Common myeloid progenitor, CD34-positive (primary cell): ENCODE data around the gene PLCL1.

Source experiments
- CTCF ChIA-PET: fragments of 350-600 bp; sonication (Branson Sonifier 250); formaldehyde crosslinking; loops from one replicate; lab custom pipeline; 2021; ENCODE audit warnings: antibody characterized with exemption; lab: Charles Lee
- POLR2A ChIA-PET: fragments of 350-600 bp; sonication (Branson Sonifier 250); formaldehyde crosslinking; loops from one replicate; lab custom pipeline; 2021; ENCODE audit warnings: antibody characterized with exemption; lab: Charles Lee
- DNase-seq, 3 donors: peaks; one replicate each; pipeline versions ENCODE4 v3.0.0 to v3.0.0-alpha.2; 2013
- H3K27ac ChIP-seq, 2 experiments: 1 replicate in 1 of 2; 2 replicates in 1 of 2; pipeline ENCODE4 v1.7.0; 2013; ENCODE audit warnings: inconsistent platforms in 2 of 2, low read length in 2 of 2, mild to moderate bottlenecking in 2 of 2, low read depth in 1 of 2, moderate library complexity in 1 of 2; ENCODE audit not compliant: severe bottlenecking in 2 of 2, insufficient read depth in 1 of 2, poor library complexity in 1 of 2
- H3K27me3 ChIP-seq, 5 experiments: replicated peaks in 2 of 5; 1 replicate in 3 of 5; 2 replicates in 2 of 5; pipeline versions ENCODE4 v1.6.1 to v1.7.0; 2013; ENCODE audit warnings: low read length in 4 of 5, mild to moderate bottlenecking in 2 of 5, moderate library complexity in 2 of 5, inconsistent platforms in 1 of 5; ENCODE audit not compliant: insufficient read depth in 5 of 5, control insufficient read depth in 4 of 5
- H3K36me3 ChIP-seq, 4 experiments: 1 replicate in 2 of 4; 2 replicates in 2 of 4; pipeline versions ENCODE4 v1.6.1 to v1.7.0; 2013; ENCODE audit warnings: low read length in 3 of 4, control low read depth in 1 of 4, mild to moderate bottlenecking in 1 of 4; ENCODE audit not compliant: control insufficient read depth in 4 of 4, insufficient read depth in 4 of 4
- H3K4me1 ChIP-seq, 4 experiments: 1 replicate in 3 of 4; 2 replicates in 1 of 4; pipeline versions ENCODE4 v1.6.1 to v1.7.1; 2013; ENCODE audit warnings: low read length in 3 of 4, mild to moderate bottlenecking in 3 of 4, control low read depth in 1 of 4, inconsistent platforms in 1 of 4, moderate library complexity in 1 of 4; ENCODE audit not compliant: control insufficient read depth in 4 of 4, insufficient read depth in 4 of 4; ENCODE audit errors: control extremely low read depth in 1 of 4
- H3K4me3 ChIP-seq, 7 experiments: 1 replicate in 4 of 7; 2 replicates in 3 of 7; pipeline versions ENCODE4 v1.5.1 to v1.7.0; 2013; ENCODE audit warnings: mild to moderate bottlenecking in 7 of 7, low read length in 6 of 7, moderate library complexity in 6 of 7, inconsistent platforms in 2 of 7, low read depth in 2 of 7, control low read depth in 1 of 7; ENCODE audit not compliant: insufficient read depth in 4 of 7, control insufficient read depth in 1 of 7; ENCODE audit errors: extremely low read depth in 1 of 7
- H3K9me3 ChIP-seq, 5 experiments: 1 replicate in 4 of 5; 2 replicates in 1 of 5; pipeline versions ENCODE4 v1.6.1 to v1.7.1; 2013; ENCODE audit warnings: low read length in 4 of 5, mild to moderate bottlenecking in 2 of 5, inconsistent platforms in 1 of 5, low read depth in 1 of 5, moderate library complexity in 1 of 5; ENCODE audit not compliant: control insufficient read depth in 4 of 5, insufficient read depth in 2 of 5; ENCODE audit errors: control extremely low read depth in 1 of 5
- WGBS: methylation state at CpG from one replicate; pipeline ENCODE4 v1.1.5; 2013; ENCODE audit not compliant: insufficient coverage; 5-methylcytosine and 5-hydroxymethylcytosine counted together

The PLCL1 gene

GRCh38 chr2:198072655-198073054 lies 268.3 kb downstream of the PLCL1 start:
- Histone ChIP-seq H3K27ac (no peak overlapping the region), H3K4me1 (no peaks in the 10 kb centered on the region), H3K36me3 (no peaks in the 10 kb centered on the region), H3K4me3 (no peak overlapping the region), H3K9me3 (no peaks in the 10 kb centered on the region), H3K27me3 (no peaks in the 10 kb centered on the region)
- ChIA-PET POLR2A (no interaction called here), CTCF (no interaction called here)
- no peak for DNase-seq

GRCh38 chr2:198073253-198073652 lies 268.9 kb downstream of the PLCL1 start:
- Histone ChIP-seq H3K9me3 (no peaks in the 10 kb centered on the region), H3K27ac (no peak overlapping the region), H3K4me1 (no peaks in the 10 kb centered on the region), H3K36me3 (no peaks in the 10 kb centered on the region), H3K27me3 (no peaks in the 10 kb centered on the region), H3K4me3 (no peak overlapping the region)
- DNase-seq = no peak
- POLR2A ChIA-PET = no interaction called here
- 100% methylated on average over 1 of the region's 2 CpGs for WGBS
- CTCF ChIA-PET = no interaction called here

GRCh38 chr2:198077477-198077876 lies 273.1 kb downstream of the PLCL1 start:
- Histone ChIP-seq H3K4me3 (no peak overlapping the region), H3K9me3 (no peaks in the 10 kb centered on the region), H3K4me1 (no peaks in the 10 kb centered on the region), H3K36me3 (no peaks in the 10 kb centered on the region), H3K27me3 (no peaks in the 10 kb centered on the region), H3K27ac (no peak overlapping the region)
- DNase-seq = no peak
- WGBS = 100% methylated on average over 1 of the region's 1 CpG
- ChIA-PET POLR2A (no interaction called here), CTCF (no interaction called here)

- Histone ChIP-seq H3K4me1 (no peaks in the 10 kb centered on the region), H3K36me3 (no peaks in the 10 kb centered on the region), H3K4me3 (no peak overlapping the region), H3K27ac (no peak overlapping the region), H3K9me3 (no peaks in the 10 kb centered on the region), H3K27me3 (no peaks in the 10 kb centered on the region)
- POLR2A ChIA-PET = no interaction called here
- DNase-seq = no peak
- WGBS = no CpG with 5 or more reads among the region's 2 CpGs
- CTCF ChIA-PET = no interaction called here
These were observed 276.7 kb downstream of the PLCL1 start for GRCh38 chr2:198080879-198081765.

GRCh38 chr2:198084156-198084555 lies 279.8 kb downstream of the PLCL1 start:
- H3K27me3 ChIP-seq = no peaks in the 10 kb centered on the region
- DNase-seq = no peak
- no peaks in the 10 kb centered on the region for H3K4me1 ChIP-seq
- H3K9me3 ChIP-seq = no peaks in the 10 kb centered on the region
- CTCF ChIA-PET = no interaction called here
- WGBS = 94% methylated on average over 2 of the region's 6 CpGs
- no peak overlapping the region for H3K27ac ChIP-seq
- H3K36me3 ChIP-seq = no peaks in the 10 kb centered on the region
- no peak overlapping the region for H3K4me3 ChIP-seq
- POLR2A ChIA-PET = no interaction called here

GRCh38 chr2:198096002-198096401 lies 291.6 kb downstream of the PLCL1 start:
- H3K27me3 ChIP-seq = no peaks in the 10 kb centered on the region
- CTCF ChIA-PET = interaction anchor here (1.4 kb wide), 1 partner anchor 201 kb away, joined by 3 read pairs; no protein-coding TSS in a partner anchor
- H3K9me3 ChIP-seq = no peaks in the 10 kb centered on the region
- no peaks in the 10 kb centered on the region for H3K4me1 ChIP-seq
- no CpG with 5 or more reads among the region's 2 CpGs for WGBS
- POLR2A ChIA-PET = no interaction called here
- no peak overlapping the region for H3K27ac ChIP-seq
- H3K4me3 ChIP-seq = no peak overlapping the region
- DNase-seq = peak in 2 of 3 donors; percentile 27 to 37
- no peaks in the 10 kb centered on the region for H3K36me3 ChIP-seq

- no peak for DNase-seq
- 60% methylated on average over 1 of the region's 2 CpGs for WGBS
- Histone ChIP-seq H3K36me3 (no peaks in the 10 kb centered on the region), H3K27me3 (no peaks in the 10 kb centered on the region), H3K4me3 (no peak overlapping the region), H3K4me1 (no peaks in the 10 kb centered on the region), H3K9me3 (no peaks in the 10 kb centered on the region), H3K27ac (no peak overlapping the region)
- ChIA-PET POLR2A (no interaction called here), CTCF (interaction anchor here (1.4 kb wide), 1 partner anchor 200 kb away, joined by 3 read pairs; no protein-coding TSS in a partner anchor)
These were observed 292.6 kb downstream of the PLCL1 start for GRCh38 chr2:198096965-198097364.
